NOMO-1 treated with DMSO at 0.1 percent for 48 hours (cell line): ENCODE results near the gene WBP1L.
"Not testable (repeated sequence)": the region's sequence is repeated elsewhere in the genome, so short reads cannot be mapped to it uniquely, and the experiment has no call there.

ENCODE experiments used
- DNase-seq: peaks from one replicate; lab custom pipeline; 2025; ENCODE audit not compliant: unreplicated experiment; lab: John Stamatoyannopoulos, UW

The WBP1L gene

GRCh38 chr10:102804382-102805055 lies 60.8 kb downstream of the WBP1L start:
- no peak for DNase-seq

GRCh38 chr10:102808380-102808779 lies 64.6 kb downstream of the WBP1L start:
- DNase-seq, result no peak

GRCh38 chr10:102811346-102811745 lies 67.6 kb downstream of the WBP1L start:
- DNase-seq, result no peak

- peak; percentile 87 for DNase-seq
Measured at GRCh38 chr10:102812231-102812876, 68.6 kb downstream of the WBP1L start.

GRCh38 chr10:102813017-102813541 lies 69.3 kb downstream of the WBP1L start:
- no peak for DNase-seq

- peak; percentile 37 for DNase-seq
Measured at GRCh38 chr10:102813734-102814452, 70.1 kb downstream of the WBP1L start.

- DNase-seq, result no peak
Measured at GRCh38 chr10:102814453-102814871, 70.7 kb downstream of the WBP1L start.

- no peak for DNase-seq
Measured at GRCh38 chr10:102814873-102815661, 71.3 kb downstream of the WBP1L start.

GRCh38 chr10:102815790-102816549 lies 72.2 kb downstream of the WBP1L start:
- peak; percentile 84 for DNase-seq

- DNase-seq, result no peak
Measured at GRCh38 chr10:102817175-102817574, 73.4 kb downstream of the WBP1L start.

GRCh38 chr10:102819054-102819453 lies 75.3 kb downstream of the WBP1L start:
- DNase-seq, result peak; percentile 61

- DNase-seq, result not testable (repeated sequence)
Measured at GRCh38 chr10:102820008-102820407, 76.3 kb downstream of the WBP1L start.

GRCh38 chr10:102822222-102822621 lies 78.5 kb downstream of the WBP1L start:
- no peak for DNase-seq

- DNase-seq, result no peak
Measured at GRCh38 chr10:102824664-102825063, 80.9 kb downstream of the WBP1L start.

GRCh38 chr10:102826148-102826796 lies 82.5 kb downstream of the WBP1L start:
- DNase-seq, result no peak

GRCh38 chr10:102827597-102827975 lies 83.8 kb downstream of the WBP1L start:
- no peak for DNase-seq

GRCh38 chr10:102831322-102832071 lies 87.7 kb downstream of the WBP1L start:
- no peak for DNase-seq

- DNase-seq, result no peak
Measured at GRCh38 chr10:102832248-102832647, 88.5 kb downstream of the WBP1L start.

GRCh38 chr10:102832987-102833386 lies 89.2 kb downstream of the WBP1L start:
- DNase-seq, result no peak
